Panc1 (cell line): ENCODE measurements around the gene SDCBP2.

Source experiments
- REST ChIP-seq, 2 experiments: IDR thresholded peaks; 2 replicates each; pipeline ENCODE4 v1.6.1; 2011 to 2012; ENCODE audit warnings: low read depth in 2 of 2, control low read depth in 1 of 2, low read length in 1 of 2, mild to moderate bottlenecking in 1 of 2, moderate library complexity in 1 of 2; ENCODE audit not compliant: insufficient read depth in 1 of 2
- TF ChIP-seq, protein P1 (sequence below): fragments of 450-650 bp; IDR thresholded peaks from 2 replicates; pipeline ENCODE4 v1.5.1; 2017; ENCODE audit warnings: mild to moderate bottlenecking

GRCh38 chr20:1367479-1367878 is 38.5 kb upstream of the SDCBP2 start:
- TF ChIP-seq, protein P1, sequence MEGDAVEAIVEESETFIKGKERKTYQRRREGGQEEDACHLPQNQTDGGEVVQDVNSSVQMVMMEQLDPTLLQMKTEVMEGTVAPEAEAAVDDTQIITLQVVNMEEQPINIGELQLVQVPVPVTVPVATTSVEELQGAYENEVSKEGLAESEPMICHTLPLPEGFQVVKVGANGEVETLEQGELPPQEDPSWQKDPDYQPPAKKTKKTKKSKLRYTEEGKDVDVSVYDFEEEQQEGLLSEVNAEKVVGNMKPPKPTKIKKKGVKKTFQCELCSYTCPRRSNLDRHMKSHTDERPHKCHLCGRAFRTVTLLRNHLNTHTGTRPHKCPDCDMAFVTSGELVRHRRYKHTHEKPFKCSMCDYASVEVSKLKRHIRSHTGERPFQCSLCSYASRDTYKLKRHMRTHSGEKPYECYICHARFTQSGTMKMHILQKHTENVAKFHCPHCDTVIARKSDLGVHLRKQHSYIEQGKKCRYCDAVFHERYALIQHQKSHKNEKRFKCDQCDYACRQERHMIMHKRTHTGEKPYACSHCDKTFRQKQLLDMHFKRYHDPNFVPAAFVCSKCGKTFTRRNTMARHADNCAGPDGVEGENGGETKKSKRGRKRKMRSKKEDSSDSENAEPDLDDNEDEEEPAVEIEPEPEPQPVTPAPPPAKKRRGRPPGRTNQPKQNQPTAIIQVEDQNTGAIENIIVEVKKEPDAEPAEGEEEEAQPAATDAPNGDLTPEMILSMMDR: no peak
- TF ChIP-seq REST (IDR thresholded peaks at IDR 0.05; ENCODE audit: insufficient read depth in 1 of 2, low read depth in 2 of 2, low read length in 1 of 2): no peak
